ENCODE data around the gene GMDS. TPM values are rescaled to one million over a fixed set of nuclear protein-coding genes. Genes with fewer than 3 reads are reported as not detected.

GMDS gene
- 59.5 TPM for polyA plus RNA-seq (2012; ENCODE audit: insufficient read depth, insufficient read length)

GRCh38 chr6:2245103-2245876 is at the start of gene GMDS:
TSS of gene GMDS (minus strand) at chr6:2245605.
- peak within 1 kb of the TSS; percentile 83 for H3K4me3 ChIP-seq (ENCODE audit: low read length)

GRCh38 chr6:2285510-2285909 is 40.1 kb upstream of the GMDS start:
- no peak overlapping the region for H3K4me3 ChIP-seq (ENCODE audit: low read length)
- DNase-seq (ENCODE audit: low read depth, low spot score): no peak

More at GRCh38 chr6:2245103-2245876, at the start of gene GMDS:
- DNase-seq (ENCODE audit: low read depth, low spot score): peak; percentile 71

DNA sequence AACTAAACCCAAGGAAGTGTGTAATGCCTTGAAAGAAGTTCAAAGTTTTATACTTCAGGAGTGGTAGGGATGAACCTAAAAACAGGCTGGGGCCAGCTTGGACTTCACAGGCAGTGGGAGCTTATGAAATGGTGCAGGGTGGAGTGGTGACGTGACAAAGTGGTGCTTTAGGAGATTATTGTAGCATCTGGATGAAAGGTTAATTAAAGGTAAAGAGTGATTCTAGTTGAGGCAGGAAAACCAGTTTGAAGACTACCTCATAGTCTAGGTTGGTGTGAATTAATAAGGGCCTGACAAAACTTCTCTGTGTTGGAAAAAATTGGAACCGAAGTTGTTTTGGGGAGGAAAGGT is 30.5 kb upstream of the GMDS start:
- no peak for DNase-seq (ENCODE audit: low read depth, low spot score)
- H3K4me3 ChIP-seq (ENCODE audit: low read length): no peak overlapping the region

GRCh38 chr6:2274981-2275891 is 29.8 kb upstream of the GMDS start:
- DNase-seq (ENCODE audit: low read depth, low spot score): no peak
- no peak overlapping the region for H3K4me3 ChIP-seq (ENCODE audit: low read length)

- no peak for DNase-seq (ENCODE audit: low read depth, low spot score)
- H3K4me3 ChIP-seq (ENCODE audit: low read length): no peak overlapping the region
These were observed 27.3 kb upstream of the GMDS start for GRCh38 chr6:2272696-2273095.

DNA sequence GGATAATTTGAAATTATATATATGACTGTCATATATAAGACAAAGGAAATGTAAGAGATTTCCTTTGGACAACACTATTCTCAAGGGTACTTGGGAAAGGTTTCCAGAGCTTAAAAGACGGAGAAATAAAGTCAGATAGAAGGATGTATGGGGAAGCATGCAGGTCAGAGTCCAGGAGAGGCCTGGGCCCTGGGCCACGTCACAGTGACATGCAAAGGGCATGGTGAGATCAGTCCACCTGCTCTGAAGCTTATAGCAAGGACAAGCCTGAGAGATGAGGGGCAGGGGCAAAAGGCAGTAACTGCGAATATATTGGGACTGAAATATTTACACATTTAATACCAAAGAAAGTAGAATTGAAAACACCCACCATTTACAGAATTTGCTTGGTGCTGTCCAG is 24.6 kb upstream of the GMDS start:
- no peak for DNase-seq (ENCODE audit: low read depth, low spot score)

DNA sequence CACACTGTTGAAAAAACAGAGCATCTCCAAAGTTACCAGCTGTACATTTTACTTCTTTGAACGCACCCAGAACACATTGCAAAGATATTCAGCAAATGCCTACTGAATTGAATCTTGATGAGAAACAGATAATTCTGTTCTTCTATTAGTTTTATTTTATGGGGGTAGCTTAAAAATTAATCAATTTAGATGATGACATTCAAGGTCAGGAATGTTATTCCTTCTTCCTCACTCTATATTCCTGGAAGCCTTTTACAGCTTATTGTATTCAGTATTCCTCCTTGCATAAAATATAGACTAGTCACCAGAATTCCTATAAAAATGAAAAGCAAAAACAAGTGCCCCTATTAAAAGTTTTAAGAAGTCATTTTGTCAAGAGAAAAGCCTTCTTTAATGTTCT is 21.4 kb upstream of the GMDS start:
- no peak for DNase-seq (ENCODE audit: low read depth, low spot score)
- no peak overlapping the region for H3K4me3 ChIP-seq (ENCODE audit: low read length)

More for the DNA sequence above, 24.6 kb upstream of the GMDS start:
- H3K4me3 ChIP-seq (ENCODE audit: low read length): no peak overlapping the region

DNA sequence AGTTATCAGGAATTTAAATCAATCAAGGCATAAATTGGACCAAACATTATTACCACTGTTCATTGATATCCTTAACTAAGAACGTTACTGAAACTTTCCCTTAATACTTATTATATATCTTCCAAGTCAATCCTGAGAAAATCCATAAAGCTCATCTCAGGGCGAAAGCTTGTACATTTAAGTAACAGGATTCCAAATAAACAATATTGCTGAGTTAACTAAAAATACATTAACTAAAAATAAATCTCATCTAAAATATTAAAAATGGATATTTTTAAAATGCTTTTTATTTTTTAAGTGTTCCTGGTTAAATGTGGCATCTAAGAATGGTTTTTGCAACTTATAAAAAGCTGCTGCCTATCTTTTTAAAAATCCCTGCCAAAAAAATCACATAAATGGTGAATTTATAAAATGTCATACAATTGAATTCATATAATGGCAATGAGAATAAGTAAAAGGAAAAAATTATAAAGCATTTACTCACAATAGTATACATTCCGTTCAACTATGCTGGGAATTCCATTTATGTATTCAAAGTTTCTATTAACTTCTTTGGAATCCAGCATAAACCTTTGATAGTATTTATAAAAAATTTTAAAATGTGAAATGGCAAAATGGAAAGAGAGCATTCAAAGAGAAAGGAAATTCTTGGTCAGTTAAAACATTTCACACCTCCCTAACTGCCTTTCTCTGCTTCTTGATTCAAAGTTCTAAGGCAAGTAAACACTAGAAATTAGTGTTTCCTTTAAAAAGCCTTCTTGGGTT is 20.8 kb upstream of the GMDS start:
- DNase-seq (ENCODE audit: low read depth, low spot score): no peak
- H3K4me3 ChIP-seq (ENCODE audit: low read length): no peak overlapping the region

- DNase-seq (ENCODE audit: low read depth, low spot score): no peak
- no peak overlapping the region for H3K4me3 ChIP-seq (ENCODE audit: low read length)
These were observed 19.5 kb upstream of the GMDS start for GRCh38 chr6:2264932-2265331.

GRCh38 chr6:2263896-2264295 is 18.5 kb upstream of the GMDS start:
- H3K4me3 ChIP-seq (ENCODE audit: low read length): no peak overlapping the region
- DNase-seq (ENCODE audit: low read depth, low spot score): no peak

DNA sequence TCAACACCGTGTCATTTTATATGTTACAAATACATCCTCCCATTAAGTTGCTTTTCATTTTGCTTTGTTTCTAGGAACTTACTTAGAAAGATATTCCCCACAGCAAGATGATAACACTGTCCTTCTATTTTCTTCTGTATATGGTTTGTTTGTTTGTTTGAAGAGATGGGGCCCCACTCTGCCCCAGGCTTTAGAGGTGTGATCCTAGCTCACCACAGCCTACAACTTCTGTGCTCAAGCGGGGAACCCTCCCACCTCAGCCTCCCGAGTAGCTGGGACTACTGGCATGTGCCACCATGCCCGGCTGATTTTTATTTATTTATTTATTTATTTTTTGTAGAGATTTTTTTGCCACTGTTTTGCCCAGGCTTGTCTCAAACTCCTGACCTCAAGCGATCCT is 14.2 kb upstream of the GMDS start:
- DNase-seq (ENCODE audit: low read depth, low spot score): no peak
- H3K4me3 ChIP-seq (ENCODE audit: low read length): no peak overlapping the region

GRCh38 chr6:2259002-2259494 is 13.6 kb upstream of the GMDS start:
- DNase-seq (ENCODE audit: low read depth, low spot score): no peak
- no peak overlapping the region for H3K4me3 ChIP-seq (ENCODE audit: low read length)

DNA sequence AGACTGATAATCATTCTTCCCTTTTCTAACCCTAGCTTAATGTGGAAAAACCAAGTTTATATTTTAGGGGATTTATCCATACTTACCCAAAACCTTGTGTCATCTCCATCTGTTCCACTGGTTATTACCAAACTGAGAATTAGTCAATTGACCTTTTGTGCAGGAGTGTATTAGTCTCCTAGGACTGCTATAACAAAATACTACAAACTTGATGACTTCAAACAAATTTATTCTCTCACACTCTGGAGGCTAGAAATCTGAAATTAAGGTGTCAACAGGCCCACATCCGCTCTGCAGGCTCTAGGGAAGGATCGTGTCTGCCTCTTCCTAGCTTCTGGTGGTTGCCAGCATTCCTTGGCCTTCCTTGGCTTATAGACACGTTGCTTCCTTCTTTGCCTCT is 12.7 kb upstream of the GMDS start:
- no peak overlapping the region for H3K4me3 ChIP-seq (ENCODE audit: low read length)
- no peak for DNase-seq (ENCODE audit: low read depth, low spot score)

GRCh38 chr6:2257363-2257762 is 12.0 kb upstream of the GMDS start:
- no peak overlapping the region for H3K4me3 ChIP-seq (ENCODE audit: low read length)
- DNase-seq (ENCODE audit: low read depth, low spot score): no peak

DNA sequence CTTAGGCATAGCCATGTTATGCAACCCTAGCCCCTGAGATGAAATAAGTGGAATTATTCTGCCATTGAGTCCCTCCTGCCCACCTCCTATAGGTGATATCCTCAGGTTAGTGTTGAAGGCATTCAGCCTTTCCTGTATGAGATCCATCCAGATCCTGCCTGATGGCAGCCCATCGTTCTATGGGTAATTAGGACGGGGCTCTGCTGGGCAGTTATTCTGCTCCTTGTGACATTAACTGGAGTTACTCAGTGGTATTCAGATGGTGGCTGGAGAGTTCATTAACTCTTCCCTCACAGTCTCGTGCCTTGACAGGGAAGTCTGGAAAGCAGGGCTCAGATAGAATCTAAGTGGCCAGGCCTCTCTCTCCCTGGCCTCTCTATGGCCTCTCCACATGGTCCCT is 9.3 kb upstream of the GMDS start:
- no peak for DNase-seq (ENCODE audit: low read depth, low spot score)
- H3K4me3 ChIP-seq (ENCODE audit: low read length): no peak overlapping the region

DNA sequence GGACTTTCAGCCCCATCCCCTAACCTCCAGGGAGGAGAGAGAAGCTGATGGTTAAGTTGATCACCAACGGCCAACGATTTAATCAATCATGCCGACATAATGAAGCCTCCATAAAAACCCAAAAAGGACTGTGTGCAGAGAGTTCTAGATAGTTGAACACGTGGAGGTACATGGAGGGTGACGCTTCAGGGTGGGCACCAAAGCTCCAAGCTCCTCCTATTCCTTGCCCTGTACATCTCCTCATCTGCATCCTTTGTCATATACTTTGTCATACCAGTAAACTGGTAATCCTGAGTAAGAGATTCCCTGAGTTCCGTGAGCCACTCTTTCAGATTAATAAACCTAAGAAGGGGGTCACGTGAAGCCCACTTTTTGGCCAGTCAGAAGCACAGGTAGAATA is 3.7 kb upstream of the GMDS start:
- no peak for DNase-seq (ENCODE audit: low read depth, low spot score)
- H3K4me3 ChIP-seq (ENCODE audit: low read length): no peak overlapping the region

- H3K4me3 ChIP-seq (ENCODE audit: low read length): no peak overlapping the region
- no peak for DNase-seq (ENCODE audit: low read depth, low spot score)
These were observed 2.3 kb upstream of the GMDS start for GRCh38 chr6:2247664-2248063.

- peak; percentile 21 for DNase-seq (ENCODE audit: low read depth, low spot score)
- H3K4me3 ChIP-seq (ENCODE audit: low read length): peak overlapping the region; percentile 65
These were observed 765 bp upstream of the GMDS start for GRCh38 chr6:2245877-2246863.
